Measurements from ENCODE around the gene DCAF16. TPM values are rescaled to one million over a fixed set of nuclear protein-coding genes. Genes with fewer than 3 reads are reported as not detected.

The DCAF16 gene
- total RNA-seq, 3 donors from 2014 or later = 34.1 to 44.4 (median 40.3) TPM

DNA sequence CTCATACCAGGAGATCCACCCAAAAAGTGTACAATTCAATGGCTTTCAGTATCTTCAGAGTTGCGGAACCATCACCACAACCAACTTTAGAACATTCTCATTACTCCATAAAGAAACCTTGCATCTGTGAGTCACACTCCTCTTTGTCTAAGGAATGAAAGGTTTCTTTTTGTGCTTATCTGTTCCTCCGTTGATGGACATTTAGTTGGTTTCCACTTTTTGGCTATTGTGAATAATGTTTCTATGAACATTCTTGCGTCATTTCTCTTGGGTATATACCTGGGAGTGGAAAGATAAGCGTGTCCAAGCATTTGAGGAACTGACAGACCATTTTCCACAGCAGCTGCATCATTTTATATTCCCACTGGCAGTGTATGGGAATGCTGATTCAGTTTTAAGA lies 39.7 kb downstream of the DCAF16 start:
- Mint-ChIP-seq H3K4me3 (no peak overlapping the region), H3K27me3 (ENCODE audit: low read depth) (peaks cover 7% of the 10 kb centered on the region), H3K4me1 (ENCODE audit: low read depth) (no peaks in the 10 kb centered on the region), H3K9me3 (no peaks in the 10 kb centered on the region), H3K36me3 (ENCODE audit: insufficient read depth) (no peaks in the 10 kb centered on the region)
- no peak for ATAC-seq
- DNase-seq = no peak

DNA sequence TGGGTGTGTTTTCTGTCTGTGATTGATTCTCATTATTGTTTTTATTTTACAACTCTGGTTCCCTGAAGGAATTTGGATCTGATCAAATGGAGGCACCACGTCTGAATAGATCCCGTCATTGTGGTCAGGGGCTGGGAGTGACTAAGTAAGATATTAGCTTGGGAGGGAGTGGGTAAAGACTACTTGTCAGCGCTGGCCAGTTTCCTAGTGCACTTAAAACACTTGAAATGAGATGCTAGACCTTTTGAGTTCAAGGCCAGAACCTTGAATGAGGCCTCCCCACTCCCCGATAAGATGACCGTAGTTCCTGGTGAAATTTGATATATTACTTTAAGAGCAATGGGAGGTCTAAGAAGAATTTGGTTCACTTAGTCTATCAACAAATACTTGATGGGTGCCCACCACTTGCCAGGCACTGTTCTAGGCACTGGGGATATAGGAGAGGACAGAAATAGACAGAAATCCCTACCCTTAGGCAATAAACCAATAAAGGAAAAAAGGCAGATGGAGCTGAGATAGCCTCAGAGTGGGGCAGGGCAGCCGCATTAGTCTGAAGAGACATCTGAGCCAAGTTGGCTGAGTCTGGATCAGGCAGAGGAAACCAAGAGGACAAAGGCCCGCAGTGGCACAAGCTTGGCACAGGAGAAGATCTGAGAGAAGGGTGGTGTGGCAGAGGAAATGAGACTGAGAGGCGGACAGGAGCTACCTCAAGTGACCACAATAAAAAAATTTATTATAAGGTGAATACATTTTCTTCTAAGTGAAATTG lies 41.0 kb downstream of the DCAF16 start:
- H3K27me3 Mint-ChIP-seq (ENCODE audit: low read depth) = peaks cover 7% of the 10 kb centered on the region
- no peaks in the 10 kb centered on the region for H3K9me3 Mint-ChIP-seq
- DNase-seq (no peak), ATAC-seq (no peak)
- peaks cover 4% of the 10 kb centered on the region for H3K4me1 Mint-ChIP-seq (ENCODE audit: low read depth)
- H3K4me3 Mint-ChIP-seq = no peak overlapping the region
- H3K36me3 Mint-ChIP-seq (ENCODE audit: insufficient read depth) = no peaks in the 10 kb centered on the region

DNA sequence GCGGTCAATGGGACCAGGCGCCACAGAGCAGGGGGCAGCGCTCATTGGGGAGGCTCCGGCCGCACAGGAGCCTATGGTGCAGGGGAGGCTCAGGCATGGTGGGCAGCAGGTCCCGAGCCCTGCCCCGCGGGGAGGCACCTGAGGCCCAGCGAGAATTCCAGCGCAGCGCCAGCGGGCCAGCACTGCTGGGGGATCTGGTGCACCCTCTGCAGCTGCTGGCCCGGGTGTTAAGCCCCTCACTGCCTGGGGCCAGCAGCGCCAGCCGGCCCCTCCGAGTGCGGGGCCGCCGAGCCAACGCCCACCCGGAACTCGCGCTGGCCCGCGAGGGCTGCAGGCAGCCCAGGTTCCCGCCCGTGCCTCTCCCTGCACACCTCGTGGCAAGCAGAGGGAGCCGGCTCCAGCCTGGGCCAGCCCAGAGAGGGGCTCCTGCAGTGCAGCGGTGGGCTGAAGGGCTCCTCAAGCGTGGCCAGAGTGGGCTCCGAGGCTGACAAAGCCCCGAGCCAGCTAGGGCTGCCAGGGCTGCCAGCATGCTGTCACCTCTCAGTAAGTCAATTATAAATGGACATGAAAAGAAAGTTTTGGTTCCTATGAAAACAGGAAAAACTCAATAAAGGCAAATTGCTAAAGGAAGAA lies 43.6 kb downstream of the DCAF16 start:
- Mint-ChIP-seq H3K36me3 (ENCODE audit: insufficient read depth) (no peaks in the 10 kb centered on the region), H3K27me3 (ENCODE audit: low read depth) (peaks cover 7% of the 10 kb centered on the region), H3K9me3 (no peaks in the 10 kb centered on the region), H3K4me1 (ENCODE audit: low read depth) (peaks cover 4% of the 10 kb centered on the region), H3K4me3 (no peak overlapping the region)
- DNase-seq (no peak), ATAC-seq (no peak)

DNA sequence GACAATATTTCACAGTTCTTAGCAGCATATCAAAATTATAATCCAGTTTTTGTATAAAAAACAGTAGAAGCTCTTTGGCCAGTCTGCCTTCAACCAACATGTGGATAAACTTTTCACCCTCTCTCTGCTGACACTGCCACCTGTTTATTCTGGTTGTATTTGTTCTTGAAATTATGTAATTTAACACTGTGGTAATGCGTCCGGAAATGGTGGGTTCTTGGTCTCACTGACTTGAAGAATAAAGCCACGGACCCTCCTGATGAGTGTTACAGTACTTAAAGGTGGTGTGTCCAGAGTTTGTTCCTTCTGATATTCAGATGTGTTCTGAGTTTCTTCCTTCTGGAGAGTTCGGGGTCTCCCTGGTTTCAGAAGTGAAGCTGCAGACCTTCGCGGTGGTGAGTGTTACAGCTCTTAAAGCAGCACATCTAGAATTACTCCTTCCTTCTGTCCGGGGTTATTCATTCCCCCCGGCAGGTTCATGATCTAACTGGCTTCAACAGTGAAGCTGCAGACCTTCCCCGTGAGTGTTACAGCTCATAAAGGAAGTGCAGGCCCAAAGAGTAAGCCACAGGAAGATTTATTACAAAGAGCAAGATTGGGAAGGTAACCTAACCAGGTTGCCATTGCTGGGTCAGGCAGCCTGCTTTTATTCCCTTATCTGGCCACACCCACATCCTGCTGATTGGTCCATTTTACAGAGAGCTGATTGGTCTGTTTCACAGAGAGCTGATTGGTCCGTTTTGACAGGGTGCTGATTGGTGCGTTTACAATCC lies 44.9 kb downstream of the DCAF16 start:
- ATAC-seq (peak in 1 of 2 donors; percentile 25), DNase-seq (no peak)
- no peaks in the 10 kb centered on the region for H3K36me3 Mint-ChIP-seq (ENCODE audit: insufficient read depth)
- H3K4me1 Mint-ChIP-seq (ENCODE audit: low read depth) = peaks cover 4% of the 10 kb centered on the region
- H3K27me3 Mint-ChIP-seq (ENCODE audit: low read depth) = peaks cover 3% of the 10 kb centered on the region
- no peaks in the 10 kb centered on the region for H3K9me3 Mint-ChIP-seq
- H3K4me3 Mint-ChIP-seq = no peak overlapping the region

- DNase-seq = no peak
- H3K4me1 Mint-ChIP-seq (ENCODE audit: low read depth) = peaks cover 4% of the 10 kb centered on the region
- no peaks in the 10 kb centered on the region for H3K9me3 Mint-ChIP-seq
- H3K4me3 Mint-ChIP-seq = no peak overlapping the region
- peaks cover 2% of the 10 kb centered on the region for H3K27me3 Mint-ChIP-seq (ENCODE audit: low read depth)
- H3K36me3 Mint-ChIP-seq (ENCODE audit: insufficient read depth) = no peaks in the 10 kb centered on the region
- no peak for ATAC-seq
Observed at GRCh38 chr4:17763931-17764330, 46.6 kb downstream of the DCAF16 start.

- H3K36me3 Mint-ChIP-seq (ENCODE audit: insufficient read depth) = no peaks in the 10 kb centered on the region
- no peak overlapping the region for H3K4me3 Mint-ChIP-seq
- H3K27me3 Mint-ChIP-seq (ENCODE audit: low read depth) = peaks cover 2% of the 10 kb centered on the region
- no peaks in the 10 kb centered on the region for H3K9me3 Mint-ChIP-seq
- ATAC-seq (no peak), DNase-seq (no peak)
- peaks cover 4% of the 10 kb centered on the region for H3K4me1 Mint-ChIP-seq (ENCODE audit: low read depth)
Observed at GRCh38 chr4:17763416-17763815, 47.1 kb downstream of the DCAF16 start.

DNA sequence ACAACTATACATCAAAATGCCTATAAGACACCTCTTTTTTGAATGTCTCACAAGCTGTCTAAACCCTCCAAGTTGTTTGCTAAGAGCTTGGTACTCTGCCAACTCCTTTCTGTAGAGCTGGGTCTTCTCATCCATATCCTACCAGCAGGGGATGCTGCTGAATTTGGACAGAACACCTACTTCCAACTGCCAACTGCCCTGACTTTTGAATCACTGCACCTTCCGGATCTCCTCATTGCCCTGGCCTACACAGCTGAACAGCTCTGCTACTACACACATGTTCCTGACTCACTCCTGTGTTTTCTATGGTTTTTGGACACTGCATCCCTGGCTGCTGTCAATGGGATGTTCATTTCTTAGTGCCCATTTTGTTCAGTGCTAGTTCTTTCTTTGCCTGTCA lies 47.8 kb downstream of the DCAF16 start:
- ATAC-seq = no peak
- H3K36me3 Mint-ChIP-seq (ENCODE audit: insufficient read depth) = no peaks in the 10 kb centered on the region
- H3K4me1 Mint-ChIP-seq (ENCODE audit: low read depth) = peaks cover 4% of the 10 kb centered on the region
- no peak for DNase-seq
- H3K27me3 Mint-ChIP-seq (ENCODE audit: low read depth) = peaks cover 2% of the 10 kb centered on the region
- no peak overlapping the region for H3K4me3 Mint-ChIP-seq
- no peaks in the 10 kb centered on the region for H3K9me3 Mint-ChIP-seq

GRCh38 chr4:17761062-17761461 lies 49.5 kb downstream of the DCAF16 start:
- no peak for ATAC-seq

DNA sequence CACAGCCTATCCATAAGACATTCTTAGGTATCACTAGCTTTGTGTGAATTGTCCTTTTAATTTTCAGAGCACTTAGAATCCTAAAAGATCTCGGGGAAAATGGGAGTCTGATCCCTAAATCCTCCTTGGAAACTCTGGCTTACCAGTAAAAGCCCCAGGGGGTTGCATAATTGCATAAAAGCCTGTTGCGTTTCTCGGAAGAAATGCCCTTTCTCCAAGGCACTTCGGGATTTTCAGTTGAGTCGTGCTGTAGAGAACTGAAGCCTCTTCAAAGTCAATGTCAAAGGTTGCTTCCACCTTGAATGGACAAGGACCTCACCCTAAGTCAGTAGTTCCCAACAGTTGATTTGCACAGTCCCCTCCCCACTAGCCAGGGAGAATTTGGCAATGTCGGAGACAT lies 49.9 kb downstream of the DCAF16 start:
- Mint-ChIP-seq H3K36me3 (ENCODE audit: insufficient read depth) (no peaks in the 10 kb centered on the region), H3K4me1 (ENCODE audit: low read depth) (peaks cover 2% of the 10 kb centered on the region), H3K9me3 (no peaks in the 10 kb centered on the region), H3K27me3 (ENCODE audit: low read depth) (peaks cover 2% of the 10 kb centered on the region), H3K4me3 (no peak overlapping the region)
- DNase-seq (no peak), ATAC-seq (no peak)

More at GRCh38 chr4:17761062-17761461, 49.5 kb downstream of the DCAF16 start:
- Mint-ChIP-seq H3K4me1 (ENCODE audit: low read depth) (peaks cover 4% of the 10 kb centered on the region), H3K9me3 (no peaks in the 10 kb centered on the region), H3K4me3 (no peak overlapping the region), H3K36me3 (ENCODE audit: insufficient read depth) (no peaks in the 10 kb centered on the region), H3K27me3 (ENCODE audit: low read depth) (peaks cover 2% of the 10 kb centered on the region)
- no peak for DNase-seq

- Mint-ChIP-seq H3K27me3 (ENCODE audit: low read depth) (peaks cover 4% of the 10 kb centered on the region), H3K36me3 (ENCODE audit: insufficient read depth) (no peaks in the 10 kb centered on the region), H3K4me1 (ENCODE audit: low read depth) (no peaks in the 10 kb centered on the region), H3K4me3 (no peak overlapping the region), H3K9me3 (no peaks in the 10 kb centered on the region)
- DNase-seq (no peak), ATAC-seq (no peak)
Observed at GRCh38 chr4:17758485-17758884, 52.1 kb downstream of the DCAF16 start.

GRCh38 chr4:17757621-17758020 lies 52.9 kb downstream of the DCAF16 start:
- Mint-ChIP-seq H3K4me1 (ENCODE audit: low read depth) (no peaks in the 10 kb centered on the region), H3K36me3 (ENCODE audit: insufficient read depth) (no peaks in the 10 kb centered on the region), H3K27me3 (ENCODE audit: low read depth) (peaks cover 5% of the 10 kb centered on the region), H3K4me3 (no peak overlapping the region), H3K9me3 (no peaks in the 10 kb centered on the region)
- ATAC-seq (no peak), DNase-seq (no peak)

DNA sequence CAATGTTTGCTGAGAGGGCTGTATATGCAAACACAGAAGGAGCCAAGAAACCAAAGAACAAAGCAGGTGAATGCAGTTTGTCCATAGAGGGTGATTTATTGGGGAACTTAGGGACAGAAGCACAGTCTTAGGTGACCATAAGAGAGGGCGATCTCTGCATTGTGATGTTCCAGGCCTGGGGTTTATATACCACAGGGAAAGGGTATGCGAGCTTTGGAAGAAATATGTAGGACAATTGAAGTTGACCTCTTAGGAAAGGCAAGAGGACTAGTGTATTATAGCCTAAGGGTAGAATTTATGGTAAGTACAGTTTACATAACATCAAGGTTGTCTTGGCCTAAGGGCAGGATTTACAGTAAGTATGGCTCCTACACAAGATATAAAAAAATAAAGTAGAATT lies 56.9 kb downstream of the DCAF16 start:
- Mint-ChIP-seq H3K27me3 (ENCODE audit: low read depth) (peaks cover 11% of the 10 kb centered on the region), H3K4me3 (no peak overlapping the region), H3K9me3 (no peaks in the 10 kb centered on the region), H3K4me1 (ENCODE audit: low read depth) (no peaks in the 10 kb centered on the region), H3K36me3 (ENCODE audit: insufficient read depth) (no peaks in the 10 kb centered on the region)
- ATAC-seq = no peak
- no peak for DNase-seq
